GM19467 (cell line): ENCODE data around the gene OR9A4.
"Not testable (repeated sequence)": the region's sequence is repeated elsewhere in the genome, so short reads cannot be mapped to it uniquely, and the experiment has no call there.

Experiments
- ATAC-seq: cut with Tn5 transposase; IDR thresholded peaks from one replicate; pipeline ENCODE4 v1.9.1; 2021; ENCODE audit warnings: mild to moderate bottlenecking, moderate library complexity; ENCODE audit not compliant: unreplicated experiment

The OR9A4 gene, protein sequence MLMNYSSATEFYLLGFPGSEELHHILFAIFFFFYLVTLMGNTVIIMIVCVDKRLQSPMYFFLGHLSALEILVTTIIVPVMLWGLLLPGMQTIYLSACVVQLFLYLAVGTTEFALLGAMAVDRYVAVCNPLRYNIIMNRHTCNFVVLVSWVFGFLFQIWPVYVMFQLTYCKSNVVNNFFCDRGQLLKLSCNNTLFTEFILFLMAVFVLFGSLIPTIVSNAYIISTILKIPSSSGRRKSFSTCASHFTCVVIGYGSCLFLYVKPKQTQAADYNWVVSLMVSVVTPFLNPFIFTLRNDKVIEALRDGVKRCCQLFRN

DNA sequence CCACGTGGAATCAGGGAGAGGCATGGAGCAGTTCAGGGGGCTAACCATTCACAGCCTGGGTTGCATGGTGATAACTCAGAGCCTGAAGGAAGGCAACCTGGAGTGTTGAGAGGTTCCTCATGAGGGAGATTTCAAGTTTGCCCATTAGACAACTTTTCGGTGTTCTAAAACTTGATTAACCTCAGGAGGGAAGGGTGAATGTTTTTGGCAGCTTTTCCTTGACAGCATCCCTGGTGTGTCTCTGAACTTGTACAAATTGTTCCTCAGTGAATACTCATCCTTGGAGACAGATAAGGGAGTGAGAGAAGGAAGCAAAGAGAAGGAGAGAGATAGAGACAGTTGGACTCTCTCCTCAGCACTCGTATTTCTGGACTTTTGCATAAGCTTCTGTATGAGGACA, at the start of gene OR9A4:
OR9A4 (plus strand) TSS at position 301 of the 400 bp plus-strand sequence. CDS start 2,477 bp downstream, outside the sequence.
- ATAC-seq = no peak

DNA sequence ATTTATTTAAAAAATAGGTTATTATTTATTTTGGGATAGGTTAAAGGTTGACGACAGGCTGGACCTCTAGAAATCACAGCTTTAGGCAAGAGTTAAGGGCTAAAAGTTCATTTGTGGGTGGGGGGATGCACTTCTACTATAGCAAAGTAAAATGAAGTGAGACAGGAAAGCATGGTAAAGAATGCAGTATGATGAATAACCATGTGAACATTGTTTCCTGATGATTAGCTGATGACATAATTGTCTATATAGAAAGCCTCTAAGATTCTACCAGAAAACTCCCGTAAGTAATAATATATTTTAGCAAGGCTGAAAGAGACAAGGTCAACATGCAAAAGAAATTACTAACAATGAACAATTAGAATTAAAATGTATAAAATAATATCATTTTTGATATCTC, 49.2 kb upstream of the OR9A4 start:
- ATAC-seq = no peak

GRCh38 chr7:141872931-141873330, 43.3 kb upstream of the OR9A4 start:
- no peak for ATAC-seq

DNA sequence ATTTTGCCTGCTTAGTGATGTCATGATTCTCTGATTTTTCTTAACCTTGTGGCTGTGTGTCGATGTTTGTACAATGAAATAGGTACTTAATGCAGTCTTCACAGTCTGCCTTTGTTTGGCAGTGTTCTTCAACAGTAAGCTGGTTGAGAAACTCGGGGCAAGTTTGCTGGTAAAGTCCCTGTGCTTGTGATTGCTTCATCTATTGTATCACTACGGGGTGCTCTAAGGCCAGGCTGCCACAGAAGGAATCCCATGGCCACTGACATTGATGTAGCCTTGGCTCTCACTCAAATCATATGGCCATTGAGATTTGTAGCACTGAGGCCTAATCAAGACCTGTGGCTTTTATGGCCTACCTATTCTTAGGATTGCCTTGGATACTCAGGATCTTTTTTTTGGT, 41.4 kb upstream of the OR9A4 start:
- no peak for ATAC-seq

DNA sequence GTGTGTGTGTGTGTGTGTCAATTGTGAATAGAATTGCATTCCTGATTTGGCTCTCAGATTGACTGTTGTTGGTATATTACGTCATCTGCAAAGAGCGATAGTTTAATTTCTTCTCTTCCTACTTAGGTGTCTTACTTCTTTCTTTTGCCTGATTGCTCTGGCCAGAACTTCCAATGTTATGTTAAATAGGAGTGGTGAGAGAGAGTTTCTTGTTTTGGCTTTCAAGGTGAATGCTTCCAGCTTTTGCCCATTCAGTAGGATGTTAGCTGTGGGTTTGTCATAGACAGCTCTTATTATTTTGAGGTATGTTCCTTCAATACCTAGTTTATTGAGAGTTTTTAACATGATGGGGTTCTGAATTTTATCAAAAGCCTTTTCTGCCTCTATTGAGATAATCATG, 40.7 kb upstream of the OR9A4 start:
- no peak for ATAC-seq

DNA sequence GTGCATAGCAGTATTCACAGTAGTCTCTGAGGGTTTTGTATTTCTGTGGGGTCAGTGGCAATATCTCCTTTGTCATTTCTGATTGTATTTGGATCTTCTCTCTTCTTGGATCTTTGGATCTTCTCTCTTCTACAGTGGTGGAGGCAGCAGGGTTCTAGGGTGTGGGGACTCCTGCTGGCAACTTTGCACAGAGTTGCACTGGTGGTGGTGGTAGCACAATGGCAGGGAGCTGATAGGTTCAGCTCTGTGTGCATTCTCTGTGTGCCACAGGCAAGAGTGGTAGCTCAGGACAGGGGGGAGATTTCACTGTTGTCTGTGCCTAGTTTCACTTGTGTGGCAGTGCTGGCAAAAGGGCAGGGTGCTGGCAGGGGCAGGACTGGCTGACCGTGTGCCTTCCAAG, 39.8 kb upstream of the OR9A4 start:
- ATAC-seq = no peak

- no peak for ATAC-seq
These were observed 38.8 kb upstream of the OR9A4 start for GRCh38 chr7:141877365-141877764.

DNA sequence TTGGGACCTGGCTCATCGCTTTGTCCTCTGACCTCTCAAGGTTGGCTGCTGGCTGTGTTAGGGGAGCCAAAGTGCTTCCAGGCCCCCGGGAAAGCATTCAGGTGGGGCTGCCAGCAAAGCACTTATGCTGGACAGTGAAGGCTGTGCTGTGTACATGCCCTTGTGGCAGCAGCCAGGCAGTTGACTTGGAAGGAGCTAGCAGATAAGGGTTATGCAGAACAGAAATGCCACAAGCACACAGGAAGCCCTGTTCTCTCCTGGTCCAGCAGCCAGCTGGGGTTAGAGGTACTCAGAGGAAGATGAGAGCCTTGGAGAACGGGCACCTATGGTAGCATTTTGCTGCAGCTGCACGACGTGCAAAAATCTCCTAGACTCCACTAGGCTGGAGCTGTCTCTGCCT, 35.2 kb upstream of the OR9A4 start:
- no peak for ATAC-seq

DNA sequence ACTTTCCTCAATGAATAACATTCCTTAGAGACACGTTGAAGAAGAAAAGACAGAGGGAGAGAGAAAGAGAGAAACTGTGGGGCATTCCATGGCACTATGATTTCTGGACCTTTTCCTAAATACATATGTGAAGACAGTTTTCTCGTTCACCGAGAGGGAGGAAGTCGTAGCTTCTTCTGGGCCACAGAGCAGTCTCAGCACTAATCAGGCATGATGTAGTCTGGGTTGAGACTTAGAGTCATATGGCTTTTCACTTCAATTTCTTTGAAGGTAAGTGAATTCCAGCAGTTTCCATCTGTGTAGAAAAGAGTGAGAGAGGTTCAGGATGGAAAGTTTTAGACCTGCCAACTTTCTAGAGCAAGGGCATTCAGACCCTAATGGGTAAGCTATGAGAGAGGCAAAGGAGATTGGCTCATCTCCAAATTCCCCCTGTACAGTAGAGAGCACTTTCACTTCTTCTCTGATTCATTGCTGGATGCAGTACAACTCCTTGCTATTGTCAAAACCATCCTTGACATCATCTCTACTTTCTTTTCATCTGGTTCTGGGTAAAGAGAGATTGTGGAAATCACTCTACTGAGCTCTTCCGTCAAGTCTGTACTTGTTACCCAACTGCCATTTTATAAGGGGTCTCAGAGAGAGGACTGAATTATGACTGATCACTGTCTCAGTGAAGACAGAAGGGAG, 31.5 kb upstream of the OR9A4 start:
- no peak for ATAC-seq

- ATAC-seq = no peak
These were observed 26.9 kb upstream of the OR9A4 start for GRCh38 chr7:141889321-141889720.

DNA sequence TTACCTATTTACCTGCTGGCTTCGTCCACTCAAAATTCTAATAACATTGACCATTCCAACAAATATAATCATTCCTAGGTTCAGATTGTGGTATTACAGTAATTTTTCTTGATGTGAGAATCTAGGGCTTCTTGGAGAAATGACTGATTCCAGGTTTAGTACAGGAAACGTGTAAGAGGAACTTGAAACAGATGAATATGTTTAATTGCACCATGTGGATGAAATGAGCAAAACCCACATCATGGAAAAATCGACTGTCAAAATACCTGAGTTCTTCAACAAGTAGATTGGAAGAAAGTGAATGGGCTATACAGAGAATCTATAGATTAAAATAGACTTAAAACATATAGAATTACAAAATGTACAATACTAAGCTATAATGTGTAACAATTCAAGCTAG, 24.9 kb upstream of the OR9A4 start:
- no peak for ATAC-seq

DNA sequence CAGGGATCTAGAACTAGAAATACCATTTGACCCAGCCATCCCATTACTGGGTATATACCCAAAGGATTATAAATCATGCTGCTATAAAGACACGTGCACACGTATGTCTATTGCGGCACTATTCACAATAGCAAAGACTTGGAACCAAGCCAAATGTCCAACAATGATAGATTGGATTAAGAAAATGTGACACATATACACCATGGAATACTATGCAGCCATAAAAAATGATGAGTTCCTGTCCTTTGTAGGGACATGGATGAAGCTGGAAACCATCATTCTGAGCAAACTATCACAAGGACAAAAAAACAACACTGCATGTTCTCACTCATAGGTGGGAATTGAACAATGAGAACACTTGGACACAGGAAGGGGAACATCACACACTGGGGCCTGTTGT, 16.8 kb upstream of the OR9A4 start:
- not testable (repeated sequence) for ATAC-seq

GRCh38 chr7:141906285-141906684, 9.9 kb upstream of the OR9A4 start:
- ATAC-seq = no peak

DNA sequence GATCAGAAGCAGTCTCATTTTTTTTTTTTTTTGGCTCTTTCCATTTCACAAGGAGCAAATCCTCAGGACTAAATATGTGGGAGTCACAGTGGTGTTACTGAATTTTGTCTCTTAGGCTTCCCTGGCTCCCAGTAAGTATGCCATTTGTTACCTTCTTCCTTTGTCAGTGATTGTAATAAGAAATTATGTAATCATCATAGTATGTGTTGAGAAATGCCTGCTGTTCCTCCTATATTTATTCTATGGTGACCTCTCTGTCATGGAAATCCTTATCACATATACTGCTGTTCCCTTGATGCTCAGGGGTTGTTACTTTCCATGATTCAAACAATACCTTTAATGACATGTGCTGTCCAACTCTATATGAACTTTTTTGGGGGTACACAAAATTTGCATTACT, 4.8 kb upstream of the OR9A4 start:
- ATAC-seq = no peak

DNA sequence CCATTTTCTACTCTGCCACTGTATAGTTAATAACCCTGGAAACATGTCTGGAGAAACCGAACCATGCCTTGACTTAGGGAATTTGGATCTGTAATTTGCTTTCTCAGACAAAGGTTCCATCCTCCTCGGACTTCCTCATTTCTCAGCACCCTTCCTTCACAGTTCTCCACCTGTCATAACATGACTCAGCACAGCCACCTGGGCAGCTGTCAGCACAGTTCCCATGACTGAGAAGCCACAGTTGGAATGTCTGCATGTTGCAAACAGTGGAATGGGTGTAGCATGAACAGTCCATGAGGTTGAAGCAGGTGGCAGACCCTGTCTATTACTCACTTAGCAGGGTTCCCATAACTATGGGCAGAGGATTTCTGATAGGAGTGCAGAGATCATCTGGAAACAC, 634 bp upstream of the OR9A4 start:
- no peak for ATAC-seq

DNA sequence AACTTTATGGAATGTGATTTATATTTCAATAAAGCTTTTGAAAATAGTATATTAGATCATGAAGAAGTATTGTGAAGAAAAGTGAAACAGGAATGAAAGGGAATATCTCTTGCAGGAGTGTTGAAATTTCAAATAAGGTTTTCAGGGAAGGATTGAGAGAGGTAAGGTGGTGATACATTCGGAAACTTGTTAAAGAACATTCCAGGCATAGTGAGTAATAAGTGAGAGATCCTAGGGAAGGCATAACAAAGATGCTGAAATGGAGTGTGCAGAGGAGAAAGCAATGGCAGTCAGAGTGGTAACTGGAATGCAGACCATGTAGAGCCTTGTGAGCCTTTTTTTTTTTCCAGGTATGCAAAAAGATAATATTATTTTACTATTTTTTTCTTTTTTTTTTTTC, 4.1 kb downstream of the OR9A4 start:
- ATAC-seq = no peak

GRCh38 chr7:141928146-141928844, 12.1 kb downstream of the OR9A4 start:
- no peak for ATAC-seq

- ATAC-seq = no peak
These were observed 12.6 kb downstream of the OR9A4 start for GRCh38 chr7:141928845-141929195.

- ATAC-seq = no peak
These were observed 14.0 kb downstream of the OR9A4 start for GRCh38 chr7:141930211-141930610.

DNA sequence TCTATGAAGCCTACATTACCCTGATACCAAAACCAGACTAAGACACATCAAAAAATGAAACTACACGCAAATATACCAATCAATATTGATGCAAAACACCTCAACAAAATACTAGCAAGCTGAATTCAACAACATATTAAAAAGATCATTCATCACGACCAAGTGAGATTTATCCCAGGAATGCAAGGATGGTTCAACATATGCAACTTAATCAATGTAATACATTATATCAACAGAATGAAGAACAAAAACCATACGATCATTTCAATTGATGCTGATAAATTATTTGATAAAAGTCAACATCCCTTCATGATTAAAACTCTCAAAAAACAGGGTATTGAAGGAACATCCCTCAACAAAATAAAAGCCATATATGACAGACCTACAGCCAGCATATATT, 24.9 kb downstream of the OR9A4 start:
- ATAC-seq = no peak

GRCh38 chr7:141943846-141944245, 27.6 kb downstream of the OR9A4 start:
- ATAC-seq = no peak

- no peak for ATAC-seq
These were observed 28.6 kb downstream of the OR9A4 start for GRCh38 chr7:141944811-141945210.
